Measurements from ENCODE around the gene CMC1.
"Not testable (repeated sequence)": the region's sequence is repeated elsewhere in the genome, so short reads cannot be mapped to it uniquely, and the experiment has no call there.

Gene CMC1

DNA sequence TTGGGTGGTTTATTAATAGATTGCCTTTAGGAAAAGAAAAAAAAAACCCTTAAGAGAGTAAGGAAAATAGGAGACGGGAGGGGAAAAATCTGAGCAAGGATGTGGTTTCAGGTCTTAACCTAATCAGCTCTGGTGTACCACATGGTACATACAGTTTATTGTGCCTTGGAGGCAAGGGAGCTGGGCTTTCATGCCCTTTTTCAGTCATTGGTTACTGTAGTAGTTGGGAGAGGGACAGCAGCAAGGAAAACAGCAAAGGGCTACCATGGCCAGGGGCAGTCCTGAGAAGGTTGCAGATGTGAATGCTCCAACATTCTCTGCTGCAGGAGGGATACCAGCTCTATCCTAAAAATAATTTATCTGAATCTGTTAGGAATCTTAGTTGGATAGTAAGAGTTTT lies 5.9 kb downstream of the CMC1 start:
- no peak for DNase-seq

DNA sequence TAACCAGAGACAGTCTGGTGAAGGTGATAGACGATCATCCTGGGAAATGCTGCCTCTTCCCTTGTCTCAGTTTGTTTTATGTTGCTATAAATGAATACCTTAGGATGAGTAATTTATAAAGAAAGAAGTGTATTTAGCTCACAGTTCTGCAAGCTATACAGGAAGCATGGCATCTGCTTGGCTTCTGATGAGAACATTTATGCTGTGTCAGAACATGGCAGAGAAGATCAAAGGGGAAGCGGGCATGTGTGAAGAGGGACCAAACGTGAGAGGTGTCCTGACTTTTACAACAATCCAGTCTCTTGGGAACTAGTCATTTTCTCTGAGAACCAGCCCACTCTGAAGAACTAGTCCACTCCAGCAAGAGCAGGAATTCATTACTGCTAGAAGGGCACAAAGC lies 9.6 kb downstream of the CMC1 start:
- no peak for DNase-seq

DNA sequence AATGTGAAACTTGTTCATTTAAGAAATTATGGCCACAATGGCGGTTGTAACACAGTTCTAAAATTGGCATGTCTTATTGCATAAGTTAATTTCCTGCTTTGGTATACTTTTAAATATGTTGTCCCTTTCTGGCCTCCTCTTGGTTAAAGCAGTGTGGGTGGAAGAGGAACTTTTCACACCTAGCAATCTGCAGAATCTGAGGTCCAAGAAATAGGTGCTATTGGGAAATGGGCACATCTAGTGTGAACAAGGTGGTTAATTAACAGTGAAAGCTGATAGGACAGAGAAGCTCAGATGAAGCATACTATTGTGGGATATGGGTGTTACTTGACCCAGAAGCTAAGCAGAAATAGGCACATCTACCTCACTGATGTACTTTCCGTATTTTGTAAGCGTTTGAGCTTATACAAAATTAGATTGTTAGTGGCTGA lies 10.6 kb downstream of the CMC1 start:
- no peak for DNase-seq

DNA sequence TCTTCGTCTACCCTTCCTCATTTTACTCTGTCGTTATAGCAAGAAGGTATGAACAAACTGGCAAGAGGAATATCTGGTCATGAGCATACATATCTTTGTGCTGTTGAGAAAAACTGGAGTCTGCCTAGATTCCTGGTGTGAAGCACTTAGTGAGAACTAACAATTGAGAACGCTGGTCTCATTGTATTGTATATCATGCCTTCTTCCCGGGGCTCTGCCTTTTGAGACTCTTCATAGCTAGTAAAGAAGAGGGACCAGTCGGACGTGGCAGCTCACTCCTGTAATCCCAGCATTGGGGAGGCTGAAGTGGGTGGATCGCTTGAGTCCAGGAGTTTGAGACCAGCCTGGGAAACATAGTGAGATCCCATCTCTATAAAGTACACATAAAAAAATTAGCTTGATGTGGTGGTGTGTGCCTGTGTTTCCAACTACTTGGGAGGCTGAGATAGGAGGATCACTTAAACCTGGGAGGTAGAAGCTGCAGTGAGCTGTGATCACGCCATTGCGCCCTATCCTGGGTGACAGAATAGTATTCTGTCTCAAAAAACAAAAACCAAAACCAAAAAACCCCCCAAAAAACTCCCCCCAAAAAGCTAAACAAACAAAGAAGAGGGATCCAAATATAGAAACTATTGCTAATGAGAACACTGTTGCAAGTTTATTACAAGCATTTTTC lies 11.8 kb downstream of the CMC1 start:
- DNase-seq: no peak

DNA sequence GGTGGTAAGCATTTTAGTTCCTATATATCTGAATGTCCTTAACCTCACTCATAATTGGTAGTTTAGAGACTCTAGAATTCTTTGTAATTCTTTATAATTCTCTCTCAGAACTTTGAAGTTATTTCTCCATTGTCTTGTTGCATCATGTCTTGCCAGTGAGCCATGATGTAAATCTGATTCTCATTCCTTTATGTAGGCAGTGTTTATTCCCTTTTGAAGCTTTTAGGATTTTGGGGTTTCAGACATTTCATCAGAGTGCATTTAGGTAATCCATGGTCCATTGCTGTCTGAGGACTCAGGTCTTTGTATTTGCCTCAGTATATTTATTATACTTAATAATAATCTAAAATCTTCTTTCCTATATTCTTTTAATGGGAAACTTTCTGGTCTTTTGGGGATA lies 20.6 kb downstream of the CMC1 start:
- DNase-seq: no peak

DNA sequence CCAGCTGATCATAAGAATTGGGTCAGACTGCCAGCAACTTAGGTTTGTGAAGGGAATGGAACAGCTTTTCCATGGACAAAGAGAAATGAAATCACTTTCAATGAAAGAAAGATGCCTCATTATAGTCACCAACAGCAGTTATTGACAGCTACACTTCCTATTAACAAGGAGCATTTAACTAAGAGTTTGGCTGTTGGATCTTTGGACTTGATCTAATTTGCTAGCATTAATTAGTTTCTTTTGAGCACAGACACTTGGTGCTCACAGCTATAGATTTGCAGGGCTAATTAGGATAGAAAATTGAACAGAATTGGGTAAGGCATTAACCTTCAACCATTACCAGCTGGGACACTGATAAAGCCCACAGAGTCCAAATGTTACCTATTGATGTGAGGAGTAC lies 24.2 kb downstream of the CMC1 start:
- DNase-seq: no peak

DNA sequence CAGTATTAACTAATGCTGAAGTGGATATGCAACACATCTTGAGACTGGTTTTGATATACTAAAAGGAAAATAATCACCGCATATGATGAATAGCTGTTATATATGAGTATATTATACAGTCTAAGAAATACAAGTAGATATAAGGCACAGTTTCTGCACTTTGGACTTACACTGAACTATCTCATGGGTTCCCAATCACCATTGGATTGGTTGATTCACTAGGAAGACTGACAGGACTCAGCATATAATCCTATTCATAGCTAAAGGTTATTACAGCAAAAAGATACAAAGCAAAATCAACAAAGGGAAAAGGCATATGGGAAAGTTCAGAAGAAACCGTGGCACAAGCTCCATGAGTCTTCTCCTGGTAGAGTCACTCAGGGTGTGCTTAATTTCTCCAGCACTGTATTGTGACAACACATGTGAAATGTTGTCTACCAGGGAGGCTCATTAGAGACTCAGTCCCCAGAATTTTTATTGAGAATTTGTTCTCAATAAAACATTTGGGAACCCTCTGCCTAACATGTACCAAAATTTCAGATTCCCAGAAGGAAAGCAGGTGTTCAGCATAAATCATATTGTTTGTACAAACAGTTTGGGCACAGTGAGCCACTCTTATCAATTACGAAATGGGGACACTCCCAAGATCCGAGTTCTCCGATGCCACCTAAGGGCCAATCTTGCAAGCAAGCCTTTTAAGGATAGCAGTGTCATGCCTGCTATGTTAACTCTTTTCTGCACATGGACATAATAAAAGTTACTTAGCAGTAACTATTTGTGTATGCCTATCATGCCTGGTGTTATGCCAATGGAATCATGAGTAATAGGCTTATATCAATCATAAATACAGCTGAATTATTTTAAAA lies 26.8 kb downstream of the CMC1 start:
- peak in 1 of 2 experiments; percentile 17 for DNase-seq

DNA sequence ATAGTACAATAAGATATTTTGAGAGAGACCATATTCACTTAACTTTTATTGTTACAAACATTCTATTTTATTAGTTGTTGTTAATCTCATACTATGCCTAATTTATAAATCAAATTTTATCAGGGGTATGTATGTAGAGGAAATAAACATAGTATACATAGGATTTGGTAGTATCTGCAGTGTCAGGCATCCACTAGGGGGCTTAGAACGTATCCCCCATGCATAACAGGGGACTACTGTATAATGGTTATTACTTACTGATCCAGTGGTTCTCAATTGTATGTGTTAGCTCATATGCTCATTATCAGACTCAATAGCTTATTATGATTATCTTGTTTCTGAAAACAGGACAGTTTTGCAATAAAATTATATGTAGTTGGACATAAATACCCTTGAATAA lies 27.6 kb downstream of the CMC1 start:
- DNase-seq: no peak

DNA sequence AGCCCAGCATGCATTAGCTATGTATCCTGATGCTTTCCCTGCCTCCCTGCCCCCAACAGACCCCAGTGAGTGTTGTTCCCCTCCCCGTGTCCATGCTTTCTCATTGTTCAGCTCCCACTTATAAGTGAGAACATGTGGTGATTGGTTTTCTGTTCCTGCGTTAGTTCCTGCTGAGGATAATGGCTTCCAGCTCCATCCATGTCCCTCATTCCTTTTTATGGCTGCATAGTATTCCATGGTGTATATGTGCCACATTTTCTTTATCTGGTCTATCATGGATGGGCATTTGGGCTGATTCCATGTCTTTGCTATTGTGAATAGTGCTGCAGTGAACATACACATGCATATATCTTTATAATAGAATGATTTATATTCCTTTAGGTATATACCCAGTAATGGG lies 28.5 kb downstream of the CMC1 start:
- not testable (repeated sequence) for DNase-seq

DNA sequence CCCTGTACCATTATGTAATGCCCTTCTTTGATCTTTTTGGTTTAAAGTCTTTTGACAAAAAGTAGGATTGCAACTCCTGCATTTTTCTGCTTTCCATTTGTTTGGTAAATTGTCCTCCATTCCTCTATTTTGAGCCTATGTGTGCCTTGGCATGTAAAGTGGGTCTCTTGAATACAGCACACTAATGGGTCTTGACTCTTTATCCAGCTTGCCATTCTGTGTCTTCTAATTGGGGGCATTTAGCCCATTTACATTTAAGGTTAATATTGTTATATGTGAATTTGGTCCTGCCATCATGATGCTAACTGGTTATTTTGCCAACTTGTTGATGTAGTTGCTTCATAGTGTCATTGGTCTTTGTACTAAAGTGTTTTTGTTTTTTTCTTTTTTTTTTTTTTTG lies 32.4 kb downstream of the CMC1 start:
- no peak for DNase-seq

DNA sequence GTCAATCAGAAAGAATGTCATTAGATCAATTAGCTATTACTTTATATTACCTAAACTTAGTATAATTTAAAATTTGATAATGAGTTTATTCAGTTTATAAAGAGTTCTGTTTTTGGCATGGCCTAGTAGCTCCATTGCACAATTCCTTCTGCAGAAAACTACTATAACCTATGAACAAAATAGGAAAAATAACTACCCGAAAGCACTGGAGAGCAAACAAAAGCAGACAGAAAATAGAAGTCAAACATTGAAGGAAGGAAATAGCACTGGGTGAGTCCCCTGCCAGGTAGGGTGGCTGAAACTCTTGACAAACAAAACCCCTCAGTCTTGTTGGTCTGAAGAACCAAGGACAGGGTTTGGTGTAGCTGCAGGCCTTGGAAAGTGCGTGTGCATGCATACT lies 37.5 kb downstream of the CMC1 start:
- DNase-seq: no peak

DNA sequence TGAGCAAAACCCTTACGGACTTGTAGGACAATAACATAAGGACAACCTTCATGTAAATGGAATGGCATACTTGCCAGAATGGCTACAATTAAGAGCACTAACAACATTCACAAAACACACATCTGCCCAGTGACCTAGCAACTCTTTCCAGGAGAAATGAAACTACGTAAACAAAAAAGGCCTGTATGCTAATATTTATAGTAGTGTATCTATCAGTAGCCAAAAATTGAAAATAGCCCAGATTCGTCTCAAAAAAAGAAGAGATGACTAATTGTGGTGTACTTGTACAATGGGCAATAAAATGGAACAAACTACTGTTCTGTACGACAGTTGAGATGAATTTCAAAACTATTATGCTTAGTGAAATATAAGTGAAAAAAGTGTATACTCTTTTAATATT lies 38.4 kb downstream of the CMC1 start:
- peak in 1 of 2 experiments; percentile 39 for DNase-seq

DNA sequence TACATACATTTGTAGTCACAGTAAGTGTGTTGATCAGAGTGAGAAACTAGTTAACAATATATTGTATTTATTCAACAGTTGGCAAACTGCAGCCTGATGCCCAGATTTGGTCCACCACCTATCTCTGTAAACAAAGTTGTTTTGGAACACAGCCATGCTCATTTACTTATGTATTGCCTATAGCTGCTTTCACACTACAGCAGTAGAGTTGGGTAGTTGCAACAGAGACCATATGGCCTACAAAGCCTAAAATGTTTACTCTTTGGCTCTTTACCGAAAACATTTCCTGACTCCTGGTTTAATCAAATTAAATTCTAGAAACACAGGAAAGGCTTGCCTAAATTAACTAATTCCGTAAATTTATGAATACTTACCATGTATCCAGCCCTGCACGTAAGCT lies 39.4 kb downstream of the CMC1 start:
- peak in 1 of 2 experiments; percentile 48 for DNase-seq

DNA sequence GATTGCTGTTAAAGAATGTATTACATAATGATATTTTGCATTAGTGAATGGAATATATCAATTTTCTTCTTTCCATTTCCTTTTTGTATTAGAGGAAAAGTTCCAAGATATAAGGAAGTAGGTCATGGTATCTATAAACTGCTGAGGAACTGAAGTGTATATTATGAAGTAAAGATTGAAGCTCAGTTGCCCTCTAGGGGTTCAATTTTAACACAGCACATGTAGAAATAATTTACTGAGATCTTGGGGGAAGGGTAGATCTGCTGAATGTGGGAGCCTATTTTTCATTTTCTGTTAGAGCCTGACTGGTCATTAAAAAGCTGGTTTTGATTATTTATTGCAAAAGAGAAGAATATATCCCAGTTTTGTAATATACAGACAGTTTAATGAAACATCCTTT lies 45.2 kb downstream of the CMC1 start:
- peak; percentile 37 to 55 for DNase-seq

DNA sequence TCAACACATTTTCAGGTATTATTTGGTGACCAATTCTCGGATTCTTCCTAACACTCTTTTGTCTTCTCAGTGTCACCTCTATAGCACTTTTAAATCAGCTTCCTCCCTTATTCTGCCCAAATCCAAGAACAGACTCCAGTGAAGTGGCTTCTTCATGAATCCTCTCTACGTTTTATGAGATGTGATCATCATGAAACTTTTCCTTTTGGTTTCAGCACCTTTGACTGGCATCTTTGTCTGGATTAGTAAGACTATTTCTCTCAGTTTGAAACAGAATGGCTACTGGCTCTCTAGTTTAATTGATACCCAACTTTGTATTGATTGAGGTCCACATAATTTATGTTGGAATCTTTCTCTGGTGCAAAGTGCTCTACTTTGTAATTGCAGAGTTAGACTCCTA lies 45.6 kb downstream of the CMC1 start:
- no peak for DNase-seq

DNA sequence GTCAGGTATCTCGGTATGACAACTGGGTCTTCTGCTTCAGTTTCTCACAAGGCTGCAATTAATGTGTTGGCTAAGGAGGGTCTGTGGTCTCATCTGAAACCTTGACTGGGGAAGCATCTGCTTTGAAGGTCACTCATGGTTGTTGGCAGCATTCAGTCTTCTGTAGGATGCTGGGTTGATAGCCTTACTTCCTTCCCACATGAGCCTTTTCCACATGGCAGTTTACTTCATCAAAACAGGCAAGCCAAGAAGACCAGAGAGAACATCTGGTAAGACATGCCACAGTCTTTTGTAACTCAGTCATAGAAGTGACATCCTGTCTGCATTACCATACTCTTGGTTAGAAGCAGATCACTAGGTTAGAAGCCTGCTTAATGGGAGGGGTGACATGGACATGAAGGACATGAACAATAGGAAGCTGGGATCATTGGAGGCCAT lies 49.5 kb downstream of the CMC1 start:
- no peak for DNase-seq

DNA sequence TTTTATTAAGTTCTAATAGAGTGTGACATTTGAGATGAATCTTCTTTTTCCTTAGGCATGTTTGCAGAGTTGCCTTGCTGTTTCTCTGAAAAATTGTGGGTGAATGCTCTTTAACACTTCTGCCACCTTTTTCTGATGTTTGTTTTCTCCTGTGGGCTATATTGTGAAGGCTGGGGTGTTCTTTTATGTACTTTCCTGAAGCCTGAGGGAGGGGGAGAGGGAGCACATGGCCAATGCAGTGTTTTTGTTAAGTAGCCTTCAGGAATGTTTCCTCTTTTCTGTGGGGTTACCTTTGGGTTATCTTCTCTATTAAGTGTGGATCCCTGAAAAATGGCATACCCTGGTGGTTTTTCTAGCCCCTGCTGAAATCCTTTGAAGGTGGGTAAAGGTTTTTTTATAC lies 50.2 kb downstream of the CMC1 start:
- DNase-seq: no peak

DNA sequence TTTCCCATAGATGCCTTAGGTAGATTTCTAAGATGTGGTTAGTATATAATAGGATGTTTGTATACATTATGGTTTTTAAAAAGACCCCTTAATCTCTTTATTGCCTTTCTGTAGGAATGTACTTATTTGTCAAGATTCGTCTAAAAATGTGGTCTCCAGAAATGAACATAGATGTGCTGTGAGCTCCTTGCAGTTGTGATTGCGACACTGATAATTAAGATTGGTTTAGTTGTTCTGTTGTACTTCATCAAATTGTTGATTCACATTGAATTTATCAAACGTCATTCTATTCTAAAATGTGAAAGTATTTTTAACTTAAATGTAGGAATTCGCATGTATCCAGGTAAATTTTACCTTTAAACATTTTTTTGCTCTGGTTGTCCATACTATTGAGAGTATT lies 51.2 kb downstream of the CMC1 start:
- no peak for DNase-seq

DNA sequence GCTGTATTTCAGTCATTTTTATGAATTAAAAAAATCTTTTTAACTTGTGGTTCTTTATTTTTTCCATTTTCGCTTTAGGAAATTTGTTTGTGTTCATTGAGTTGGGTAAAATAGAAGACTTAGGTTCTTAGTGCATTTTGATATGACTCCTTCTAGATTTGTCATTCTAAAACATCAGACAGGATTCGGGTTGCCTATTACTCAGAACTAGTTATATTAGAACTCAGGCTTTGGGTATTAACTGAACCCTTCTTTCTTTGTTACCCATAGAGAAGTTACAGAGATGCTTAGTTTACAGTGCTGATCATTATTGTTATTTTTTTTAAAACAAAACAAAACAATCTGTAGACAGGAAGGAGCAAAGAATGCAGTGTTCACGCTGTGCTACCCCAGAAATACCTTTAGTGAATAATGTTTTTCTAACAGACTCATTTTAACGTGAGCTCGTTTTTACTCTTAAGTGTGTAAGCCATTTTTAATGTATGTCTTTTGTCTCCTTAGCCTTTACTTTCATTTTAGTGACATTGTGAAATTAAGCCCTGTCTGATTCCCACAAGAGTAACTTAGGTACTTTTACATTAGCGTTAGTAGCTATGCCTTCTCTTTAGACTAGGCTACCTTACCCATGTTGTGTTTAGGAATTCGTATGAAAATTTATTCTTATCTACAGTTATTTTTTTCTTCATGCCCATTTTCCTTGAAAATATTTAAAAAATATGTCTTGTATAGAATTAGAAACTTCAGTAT lies 53.4 kb downstream of the CMC1 start:
- no peak for DNase-seq

DNA sequence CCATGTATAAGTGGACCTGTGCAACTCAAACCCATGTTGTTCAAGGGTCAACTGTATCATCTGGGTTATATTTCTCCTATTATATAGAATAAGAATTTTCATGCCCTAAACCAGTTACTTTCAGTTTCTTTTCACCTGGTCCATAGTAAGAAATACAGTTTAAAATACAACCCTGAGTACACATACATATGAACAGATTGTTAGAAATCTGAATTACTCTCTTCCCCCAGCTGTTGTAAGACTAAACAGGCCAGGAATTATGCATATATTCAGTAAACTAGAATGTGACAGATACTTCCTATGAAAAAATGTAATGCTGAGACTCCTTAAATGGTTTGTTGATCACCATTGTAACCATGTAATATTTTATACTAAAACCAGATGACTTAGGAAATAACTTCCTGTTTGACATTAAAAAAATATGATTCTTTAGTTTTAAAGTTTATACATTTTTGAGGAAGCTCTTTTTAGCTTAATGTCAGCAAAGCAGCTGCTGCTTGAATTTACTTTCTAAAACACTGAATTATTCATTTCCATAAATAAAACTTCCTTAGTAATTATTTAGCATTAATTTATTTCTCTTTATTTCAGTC lies 54.6 kb downstream of the CMC1 start:
- no peak for DNase-seq

DNA sequence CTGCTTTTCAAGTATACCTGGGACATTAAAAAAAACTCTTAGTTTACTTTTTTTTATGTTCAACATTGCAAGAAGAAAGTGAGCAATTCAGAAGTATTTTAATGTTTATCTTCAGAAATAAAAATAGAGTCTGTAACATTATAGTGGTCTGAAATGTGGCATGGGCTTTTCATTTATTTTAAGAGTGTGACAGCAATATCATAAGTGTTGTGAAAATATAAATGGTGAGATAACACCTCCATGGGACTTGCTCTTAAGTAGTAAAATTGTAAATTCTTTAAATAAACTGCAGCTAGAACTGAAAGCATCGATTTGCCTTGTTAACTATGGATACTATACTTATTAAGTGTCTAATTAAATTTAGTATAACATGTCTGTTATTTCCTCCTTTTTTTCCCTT lies 58.3 kb downstream of the CMC1 start:
- no peak for DNase-seq

DNA sequence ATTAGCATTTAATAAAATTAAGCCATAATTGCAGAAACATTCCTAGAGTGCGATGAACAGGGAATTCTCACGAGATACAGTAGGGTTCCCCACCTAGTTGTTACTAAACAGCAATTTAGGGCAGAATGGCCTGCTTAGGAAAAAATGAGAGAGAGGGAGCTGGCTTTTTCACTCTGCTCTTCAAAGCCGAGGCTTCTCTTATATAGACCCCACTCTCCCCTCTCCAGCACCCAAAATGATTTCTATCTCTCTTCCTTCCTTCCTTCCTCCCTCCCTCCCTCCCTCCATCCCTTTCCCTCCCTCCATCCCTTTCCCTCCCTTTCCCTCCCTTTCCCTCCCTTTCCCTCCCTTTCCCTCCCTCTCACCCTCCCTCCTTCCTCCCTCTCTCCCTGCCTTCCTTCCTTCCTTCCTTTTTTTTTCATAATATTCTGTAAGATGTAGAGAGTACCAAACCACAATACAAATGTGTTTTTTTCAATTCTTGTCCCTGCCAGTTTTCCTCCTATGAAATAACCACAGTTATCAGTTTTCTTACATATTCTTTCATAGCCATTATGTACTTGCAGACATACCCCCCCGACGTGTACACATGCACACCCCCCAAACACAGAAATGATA lies 59.0 kb downstream of the CMC1 start:
- DNase-seq: no peak

DNA sequence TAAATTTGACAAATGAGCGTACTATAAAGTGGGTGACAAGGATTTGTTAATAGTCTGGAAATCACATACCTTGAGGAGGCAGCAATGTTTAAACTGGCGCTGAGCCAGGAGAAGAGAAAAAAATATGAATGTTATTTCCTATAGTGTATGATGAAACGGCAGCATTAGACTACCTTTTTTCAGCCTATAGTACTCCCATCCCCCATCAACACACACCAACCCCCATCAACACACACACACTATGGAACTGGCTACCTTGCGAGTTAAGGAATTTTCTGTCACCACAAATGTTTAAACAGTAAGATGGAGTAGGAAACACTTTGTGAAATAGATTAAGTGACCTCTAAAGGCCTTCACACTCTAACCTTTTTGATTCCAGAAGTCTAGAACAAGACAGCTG lies 60.3 kb downstream of the CMC1 start:
- DNase-seq: no peak
